Heart left ventricle (tissue), 16 donors: Measurements from ENCODE around the gene SRSF8. TPM values are rescaled to one million over a fixed set of nuclear protein-coding genes. Genes with fewer than 3 reads are reported as not detected.
A peak's percentile ranks its signal among the peaks of the same experiment; 100 is the strongest.

ENCODE experiments used
- ATAC-seq, 4 donors: fragments of 200-7000 bp; cut with Tn5 transposase; one replicate each; pipeline ENCODE4 v1.9.1; 2020 to 2022; ENCODE audit warnings: moderate library complexity in 4 of 4, mild to moderate bottlenecking in 3 of 4, moderate number of reproducible peaks in 1 of 4
- DNase-seq, 5 donors: peaks; one replicate each; pipeline ENCODE4 v3.0.0-alpha.2; 2020
- H3K27ac ChIP-seq, 12 donors: fragments of 200-600 bp; sonication (generic) in 4 of 12; one replicate each; pipeline versions ENCODE4 v1.5.0 to v1.8.0; 2016 to 2022; ENCODE audit warnings: mild to moderate bottlenecking in 2 of 12
- H3K27me3 ChIP-seq, 9 donors: fragments of 200-600 bp; sonication (generic) in 2 of 9; one replicate each; pipeline versions ENCODE4 v1.5.1 to v1.8.0; 2016 to 2022; ENCODE audit warnings: mild to moderate bottlenecking in 3 of 9
- H3K36me3 ChIP-seq, 9 donors: fragments of 200-600 bp; sonication (generic) in 2 of 9; one replicate each; pipeline versions ENCODE4 v1.5.0 to v1.8.0; 2018 to 2022; ENCODE audit warnings: mild to moderate bottlenecking in 2 of 9
- H3K4me1 ChIP-seq, 12 donors: fragments of 200-600 bp; sonication (generic) in 4 of 12; one replicate each; pipeline versions ENCODE4 v1.5.0 to v1.8.0; 2016 to 2022; ENCODE audit warnings: mild to moderate bottlenecking in 3 of 12
- H3K4me3 ChIP-seq, 12 donors: fragments of 200-600 bp; sonication (generic) in 4 of 12; one replicate each; pipeline versions ENCODE4 v1.5.0 to v1.8.0; 2017 to 2022; ENCODE audit warnings: mild to moderate bottlenecking in 9 of 12, moderate library complexity in 4 of 12
- H3K9me3 ChIP-seq, 12 donors: fragments of 200-600 bp; sonication (generic) in 4 of 12; one replicate each; pipeline versions ENCODE4 v1.5.0 to v1.8.0; 2016 to 2022; ENCODE audit warnings: mild to moderate bottlenecking in 1 of 12
- CTCF ChIP-seq, 12 donors: fragments of 200-600 bp; sonication (generic) in 4 of 12; IDR thresholded peaks; one replicate each; pipeline versions ENCODE4 v1.5.0 to v1.8.0; 2018 to 2022; ENCODE audit warnings: antibody characterized with exemption in 12 of 12, mild to moderate bottlenecking in 5 of 12
- POLR2A ChIP-seq, 2 donors: fragments of 450-650 bp; IDR thresholded peaks; one replicate each; pipeline ENCODE4 v1.6.1; 2017; ENCODE audit warnings: antibody characterized with exemption in 2 of 2, mild to moderate bottlenecking in 2 of 2, moderate library complexity in 2 of 2
- WGBS, 4 donors: extraction: QIAGEN DNeasy Blood & Tissue Kit in 2 of 4; methylation state at CpG; one replicate each; pipeline versions ENCODE4 v1.1.5 to v1.1.7; 2013 to 2018; 5-methylcytosine and 5-hydroxymethylcytosine counted together
- intact Hi-C, 10 donors: fragments of 100-400 bp; cut with DNase I; formaldehyde crosslinking; loops; one replicate each; pipeline versions ENCODE4 v1.11.1 to v1.14.2; 2022
- polyA plus RNA-seq, 2 donors: library from polyadenylated mRNA; stranded (reverse); fragments of 200-250 nt; gene quantifications; one replicate each; pipeline ENCODE4 v1.2.3, GENCODE V29; 2013
- total RNA-seq, 9 donors: library from RNA; depleted of rRNA in 2 of 9; stranded (reverse); fragments of >200 nt in 2 of 9; fragmentation: NEBNext Ultra II Directional in 3 of 9; extraction: Animal tissue kit (Norgen Biotek cat#: 25700) in 3 of 9; gene quantifications; one replicate each; pipeline versions ENCODE4 v1.1.0 to v1.2.4, GENCODE V29; 2016 to 2023
- donor health status: ischemic (EF 13 %, LVEDD 7.1; RV severe dilation, severe dysfunction).
- donor health status: healthy with polysubstance abuse.
- donor health status: DM: no; HTN: yes; CAD: no.
- donor health status: DM: no; HTN: no; CAD: no.
- donor health status: ischemic (EF 25% LVEDD 6.9; RV normal size, moderate dysfunction).
- donor health status: ischemic (EF 25% LVEDD 5.7; RV mildly dilated, moderate dysfunction).
- donor health status: healthy.
- donor health status: DM: yes; HTN: yes; CAD: no.
- donor health status: ischemic (EF 35%, LVEDD 5.7; RV mildly dilated, moderate dysfunction).
- donor health status: nonischemic (EF 11% LVEDD 7.7; RV severe dilation, severe dysfunction).
- donor health status: DM: yes; HTN: yes; CAD: no.
- donor health status: PGD.
- donor health status: ischemic (EF 29% LVEDD 5.4; RV normal size, mild dysfunction).
- donor health status: nonischemic (EF 23%, LVEDD 6.1; RV moderate dilation, normal function).

The SRSF8 gene
- total and polyA plus RNA-seq, 11 donors: 20.0 to 26.5 (median 22.7) TPM

- peak; percentile 61 to 74 (median 72) for ATAC-seq
- H3K4me3 ChIP-seq: peak overlapping the region; percentile 77 to 96 (median 92)
- H3K27me3 ChIP-seq: no peaks in the 10 kb centered on the region
- no peaks in the 10 kb centered on the region for H3K36me3 ChIP-seq
- WGBS, 4 donors: 15 to 20% (median 16%) methylated on average over 19 to 27 of the region's 27 CpGs
- intact Hi-C loops: loop anchor here in 5 of 10 donors (1.0 to 10.0 kb wide), 7 partner anchors 14 to 676 kb away; no protein-coding TSS in a partner anchor
- no peak for DNase-seq
- no peak for TF ChIP-seq POLR2A (IDR thresholded peaks at IDR 0.05)
- no peak for TF ChIP-seq CTCF (IDR thresholded peaks at IDR 0.05)
- H3K9me3 ChIP-seq: no peaks in the 10 kb centered on the region
- H3K27ac ChIP-seq: peak overlapping the region; percentile 63 to 98 (median 93)
- H3K4me1 ChIP-seq: peaks cover 0 to 40% (median 22%) of the 10 kb centered on the region in 12 donors
These were observed 22.4 kb downstream of the SRSF8 start for GRCh38 chr11:95088946-95089619.

GRCh38 chr11:95089620-95090542 is 23.2 kb downstream of the SRSF8 start, which contains the start of gene ENDOD1:
ENDOD1 (plus strand) TSS chr11:95089846; CDS start chr11:95089928, 82 bp downstream.
- WGBS, 4 donors: 0 to 1% (median 0%) methylated on average over 48 to 106 of the region's 106 CpGs
- ATAC-seq (peak; percentile 94 to 99 (median 97)), DNase-seq (peak; percentile 88 to 94 (median 88))
- Histone ChIP-seq H3K4me1 (peaks cover 0 to 40% (median 22%) of the 10 kb centered on the region in 12 donors), H3K9me3 (no peaks in the 10 kb centered on the region), H3K4me3 (peak within 1 kb of the TSS; percentile 77 to 96 (median 92)), H3K27ac (peak within 1 kb of the TSS; percentile 63 to 98 (median 93)), H3K27me3 (no peaks in the 10 kb centered on the region), H3K36me3 (no peaks in the 10 kb centered on the region)
- TF ChIP-seq POLR2A (IDR thresholded peaks at IDR 0.05) (peak in 1 of 2 donors; percentile 73), CTCF (IDR thresholded peaks at IDR 0.05) (peak in 3 of 12 donors; percentile 10 to 29 (median 10))
- intact Hi-C loops: loop anchor here in 6 of 10 donors (1.0 to 10.0 kb wide), 8 partner anchors 15 to 675 kb away; no protein-coding TSS in a partner anchor

- ATAC-seq (no peak), DNase-seq (no peak)
- Histone ChIP-seq H3K9me3 (no peaks in the 10 kb centered on the region), H3K36me3 (no peaks in the 10 kb centered on the region), H3K4me3 (peak overlapping the region in 4 of 12 donors; percentile 77 to 96 (median 90)), H3K27ac (no peak overlapping the region), H3K27me3 (no peaks in the 10 kb centered on the region), H3K4me1 (peaks cover 0 to 54% (median 28%) of the 10 kb centered on the region in 12 donors)
- no peak for TF ChIP-seq POLR2A (IDR thresholded peaks at IDR 0.05)
- no peak for TF ChIP-seq CTCF (IDR thresholded peaks at IDR 0.05)
- intact Hi-C loops: loop anchor here in 2 of 10 donors (5.0 kb wide), 1 partner anchor 56 kb away; no protein-coding TSS in a partner anchor
These were observed 25.0 kb downstream of the SRSF8 start for GRCh38 chr11:95091663-95092180.
